GM23338 (cell line): ENCODE measurements around the gene OSBPL5. TPM values are rescaled to one million over a fixed set of nuclear protein-coding genes. Genes with fewer than 3 reads are reported as not detected.

Source experiments
- ATAC-seq: fragments of 200-7000 bp; cut with Tn5 transposase; 3 replicates; pipeline ENCODE4 v1.9.1; 2020
- DNase-seq: peaks from one replicate; pipeline ENCODE4 v3.0.0-alpha.2; 2015; ENCODE audit warnings: low spot score
- H2AFZ ChIP-seq: fragments of 200-600 bp; sonication (generic); 2 replicates; pipeline ENCODE4 v1.8.0; 2016; ENCODE audit warnings: antibody characterized with exemption, mild to moderate bottlenecking, moderate library complexity
- H3F3A ChIP-seq: fragments of 200-600 bp; sonication (generic); replicated peaks from 2 replicates; pipeline ENCODE4 v1.8.0; 2017; ENCODE audit warnings: antibody characterized with exemption, mixed run types, low read depth
- H3K27ac ChIP-seq: fragments of 200-600 bp; sonication (generic); 2 replicates; pipeline ENCODE4 v1.6.1; 2016; ENCODE audit warnings: low read depth
- H3K27me3 ChIP-seq: fragments of 200-600 bp; sonication (generic); 2 replicates; pipeline ENCODE4 v1.8.0; 2016; ENCODE audit warnings: mild to moderate bottlenecking, mixed run types, moderate library complexity; ENCODE audit not compliant: insufficient read depth
- H3K36me3 ChIP-seq: fragments of 200-600 bp; sonication (generic); 2 replicates; pipeline ENCODE4 v1.8.0; 2016; ENCODE audit warnings: mild to moderate bottlenecking; ENCODE audit not compliant: insufficient read depth
- H3K4me1 ChIP-seq: fragments of 200-600 bp; sonication (generic); 2 replicates; pipeline ENCODE4 v1.8.0; 2016; ENCODE audit warnings: mild to moderate bottlenecking, moderate library complexity; ENCODE audit not compliant: insufficient read depth
- H3K4me2 ChIP-seq: fragments of 200-600 bp; sonication (generic); 2 replicates; pipeline ENCODE4 v1.7.1; 2017; ENCODE audit warnings: mixed run types
- H3K4me3 ChIP-seq: fragments of 200-600 bp; sonication (generic); 2 replicates; pipeline ENCODE4 v1.6.1; 2016; ENCODE audit warnings: mixed run types
- H3K79me2 ChIP-seq: fragments of 200-600 bp; sonication (generic); replicated peaks from 2 replicates; pipeline ENCODE4 v1.8.0; 2017; ENCODE audit warnings: mild to moderate bottlenecking; ENCODE audit not compliant: insufficient read depth
- H3K9me2 ChIP-seq: fragments of 200-600 bp; sonication (generic); 2 replicates; pipeline ENCODE4 v1.8.0; 2017; ENCODE audit not compliant: insufficient read depth
- H4K20me1 ChIP-seq: fragments of 200-600 bp; sonication (generic); replicated peaks from 2 replicates; pipeline ENCODE4 v1.8.0; 2017; ENCODE audit warnings: mild to moderate bottlenecking; ENCODE audit not compliant: insufficient read depth
- H3K27ac Mint-ChIP-seq: 2 replicates; pipeline ENCODE4 v1.8.0; 2020; ENCODE audit warnings: inconsistent platforms, mild to moderate bottlenecking, moderate library complexity, mixed read lengths
- H3K27me3 Mint-ChIP-seq: 3 replicates; pipeline ENCODE4 v1.8.0; 2022; ENCODE audit warnings: low read depth, mild to moderate bottlenecking, moderate library complexity, mixed read lengths, inconsistent platforms; ENCODE audit not compliant: insufficient read depth, poor library complexity
- H3K36me3 Mint-ChIP-seq: 3 replicates; pipeline ENCODE4 v1.8.0; 2021; ENCODE audit warnings: low read depth, mild to moderate bottlenecking, inconsistent platforms, moderate library complexity, mixed read lengths
- H3K4me1 Mint-ChIP-seq: 3 replicates; pipeline ENCODE4 v1.8.0; 2020; ENCODE audit warnings: mild to moderate bottlenecking, inconsistent platforms, mixed read lengths
- H3K4me3 Mint-ChIP-seq: 3 replicates; pipeline ENCODE4 v1.8.0; 2021; ENCODE audit warnings: moderate library complexity, mild to moderate bottlenecking, inconsistent platforms, mixed read lengths
- H3K9me3 Mint-ChIP-seq: 3 replicates; pipeline ENCODE4 v1.8.0; 2020; ENCODE audit warnings: moderate library complexity, mild to moderate bottlenecking, inconsistent platforms, mixed read lengths
- CREB1 ChIP-seq: fragments of 250-450 bp; sonication (Bioruptor Pico); IDR thresholded peaks from 2 replicates; pipeline ENCODE4 v1.5.0; 2020; ENCODE audit warnings: low read depth, mild to moderate bottlenecking, moderate library complexity
- CTCF ChIP-seq, 2 experiments: fragments of 200-600 bp in 1 of 2; sonication (generic) in 1 of 2; conservative IDR thresholded peaks; 2 replicates each; pipeline versions ENCODE4 v1.5.1 to v1.6.1; 2016 to 2017; ENCODE audit warnings: antibody characterized with exemption in 2 of 2, low read depth in 2 of 2, mild to moderate bottlenecking in 2 of 2, moderate library complexity in 1 of 2
- ETS1 ChIP-seq: IDR thresholded peaks from 2 replicates; pipeline ENCODE4 v1.6.1; 2016; ENCODE audit warnings: antibody characterized with exemption
- EZH2 ChIP-seq: fragments of 200-600 bp; sonication (generic); IDR thresholded peaks from one replicate; pipeline ENCODE4 v1.8.0; 2017; ENCODE audit warnings: antibody characterized with exemption, mild to moderate bottlenecking, low read depth; ENCODE audit not compliant: unreplicated experiment
- EZH2phosphoT487 ChIP-seq: fragments of 200-600 bp; sonication (generic); IDR thresholded peaks from one replicate; pipeline ENCODE4 v1.8.1; 2018; ENCODE audit warnings: antibody characterized with exemption; ENCODE audit not compliant: unreplicated experiment
- JUNB ChIP-seq: IDR thresholded peaks from one replicate; pipeline ENCODE4 v1.6.1; 2016; ENCODE audit warnings: antibody characterized with exemption; ENCODE audit not compliant: unreplicated experiment
- NANOG ChIP-seq: IDR thresholded peaks from 2 replicates; pipeline ENCODE4 v1.6.1; 2016; ENCODE audit warnings: antibody characterized with exemption, borderline replicate concordance
- POLR2AphosphoS5 ChIP-seq: IDR thresholded peaks from 2 replicates; pipeline ENCODE4 v1.6.1; 2016; ENCODE audit warnings: antibody characterized with exemption, low read depth
- REST ChIP-seq: IDR thresholded peaks from one replicate; pipeline ENCODE4 v1.6.1; 2018; ENCODE audit warnings: antibody characterized with exemption; ENCODE audit not compliant: unreplicated experiment
- STAT1 ChIP-seq: IDR thresholded peaks from one replicate; pipeline ENCODE4 v1.6.1; 2016; ENCODE audit warnings: antibody characterized with exemption; ENCODE audit not compliant: unreplicated experiment
- ZNF114 ChIP-seq: fragments of 250-450 bp; sonication (Bioruptor Pico); IDR thresholded peaks from 2 replicates; pipeline ENCODE4 v1.5.0; 2020; ENCODE audit warnings: mild to moderate bottlenecking, moderate library complexity
- ZNF331 ChIP-seq: fragments of 250-450 bp; sonication (Bioruptor Pico); IDR thresholded peaks from 2 replicates; pipeline ENCODE4 v1.5.0; 2020; ENCODE audit warnings: low read depth, mild to moderate bottlenecking, moderate library complexity
- ZNF462 ChIP-seq: fragments of 250-450 bp; sonication (Bioruptor Pico); IDR thresholded peaks from 2 replicates; pipeline ENCODE4 v1.5.0; 2020; ENCODE audit warnings: mild to moderate bottlenecking, moderate library complexity
- polyA plus RNA-seq: library from polyadenylated mRNA; unstranded; fragments of >200 nt; fragmentation: Nextera tagmentation; extraction: Ambion mirVana; gene quantifications from 2 replicates; pipeline ENCODE4 v1.2.1, GENCODE V29; 2016
- total RNA-seq: library from RNA; depleted of rRNA; stranded (reverse); fragments of >200 nt; shearing (Covaris generic); gene quantifications from 2 replicates; pipeline ENCODE4 v1.2.3, GENCODE V29; 2014

The OSBPL5 gene
- total and polyA plus RNA-seq, 2 experiments from 2014 or later = 2.7 to 12.0 TPM

GRCh38 chr11:3051196-3052108 is 113.7 kb downstream of the OSBPL5 start:
- Histone ChIP-seq H3K4me3 (no peak overlapping the region; the same call in 1 of the 2 replicates), H3K27me3 (no peaks in the 10 kb centered on the region), H3K4me1 (peaks cover 28% of the 10 kb centered on the region), H3K4me2 (0 out of 2 replicates have a peak overlapping the region, but pooled peaks have one; percentile 3), H3F3A (no peaks in the 10 kb centered on the region; the same call in 1 of the 2 replicates), H3K27ac (no peak overlapping the region), H3K9me2 (no peaks in the 10 kb centered on the region), H2AFZ (no peak overlapping the region), H3K36me3 (peaks cover 10% of the 10 kb centered on the region), H4K20me1 (peaks cover 69% of the 10 kb centered on the region), H3K79me2 (peaks cover 100% of the 10 kb centered on the region)
- Mint-ChIP-seq H3K36me3 (peaks cover 47% of the 10 kb centered on the region), H3K27me3 (peaks cover 8% of the 10 kb centered on the region), H3K9me3 (no peaks in the 10 kb centered on the region), H3K4me3 (peak overlapping the region; percentile 51), H3K4me1 (peaks cover 55% of the 10 kb centered on the region), H3K27ac (peak overlapping the region; percentile 47)
- DNase-seq (no peak), ATAC-seq (peak; percentile 22)
- TF ChIP-seq ETS1 = no peak
- no peak for TF ChIP-seq ZNF114 (CRISPR knock-in tag)
- TF ChIP-seq POLR2AphosphoS5 = no peak
- no peak for TF ChIP-seq ZNF331
- TF ChIP-seq CTCF (conservative IDR thresholded peaks at IDR 0.05; ENCODE audit: low read depth in 2 of 2) = no peak
- TF ChIP-seq EZH2 = no peak
- no peak for TF ChIP-seq ZNF462 (CRISPR knock-in tag)
- no peak for TF ChIP-seq NANOG
- no peak for TF ChIP-seq CREB1
- no peak for TF ChIP-seq REST
- no peak for TF ChIP-seq STAT1
- TF ChIP-seq JUNB = no peak
- no peak for TF ChIP-seq EZH2phosphoT487
